Lower leg skin (tissue), 3 donors: ENCODE results near the gene GHRHR.

ENCODE experiments used
- POLR2A ChIP-seq, 2 donors: fragments of 450-650 bp; IDR thresholded peaks; one replicate each; pipeline ENCODE4 v1.6.1; 2016 to 2017; ENCODE audit warnings: antibody characterized with exemption in 2 of 2, mild to moderate bottlenecking in 1 of 2, moderate library complexity in 1 of 2
- TF ChIP-seq, protein P1 (sequence below), 3 donors: fragments of 450-650 bp; IDR thresholded peaks; one replicate each; pipeline ENCODE4 v1.5.1; 2016; ENCODE audit warnings: antibody characterized with exemption in 3 of 3, mild to moderate bottlenecking in 3 of 3, moderate library complexity in 2 of 3

DNA sequence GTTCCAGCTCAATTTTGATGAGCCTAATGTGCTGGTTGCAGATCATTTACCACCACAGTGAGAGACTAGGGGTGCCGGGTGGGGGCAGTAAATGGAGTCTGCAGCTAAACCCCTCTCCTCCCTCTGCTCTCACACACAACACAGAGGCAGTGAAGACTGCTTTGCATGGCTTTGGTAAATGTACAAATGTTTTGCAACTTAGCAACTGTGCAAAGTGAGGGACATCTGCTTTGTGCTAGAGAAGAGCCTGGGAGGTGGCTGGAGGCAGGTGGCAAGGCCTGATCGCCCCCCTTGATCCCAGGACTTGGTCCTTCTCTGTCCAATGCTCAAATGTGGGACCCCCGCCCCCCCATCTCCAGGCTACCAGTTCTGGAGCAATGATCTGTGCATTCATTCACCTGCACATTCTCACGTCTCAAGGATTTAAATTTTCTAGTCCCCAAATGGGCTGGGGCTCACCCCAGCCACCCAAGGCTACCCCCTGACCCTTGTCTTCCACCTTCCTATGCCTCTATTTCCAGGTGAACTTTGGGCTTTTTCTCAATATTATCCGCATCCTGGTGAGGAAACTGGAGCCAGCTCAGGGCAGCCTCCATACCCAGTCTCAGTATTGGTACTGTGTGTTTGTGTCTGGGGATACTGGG lies 11.6 kb downstream of the GHRHR start:
- TF ChIP-seq, protein P1, sequence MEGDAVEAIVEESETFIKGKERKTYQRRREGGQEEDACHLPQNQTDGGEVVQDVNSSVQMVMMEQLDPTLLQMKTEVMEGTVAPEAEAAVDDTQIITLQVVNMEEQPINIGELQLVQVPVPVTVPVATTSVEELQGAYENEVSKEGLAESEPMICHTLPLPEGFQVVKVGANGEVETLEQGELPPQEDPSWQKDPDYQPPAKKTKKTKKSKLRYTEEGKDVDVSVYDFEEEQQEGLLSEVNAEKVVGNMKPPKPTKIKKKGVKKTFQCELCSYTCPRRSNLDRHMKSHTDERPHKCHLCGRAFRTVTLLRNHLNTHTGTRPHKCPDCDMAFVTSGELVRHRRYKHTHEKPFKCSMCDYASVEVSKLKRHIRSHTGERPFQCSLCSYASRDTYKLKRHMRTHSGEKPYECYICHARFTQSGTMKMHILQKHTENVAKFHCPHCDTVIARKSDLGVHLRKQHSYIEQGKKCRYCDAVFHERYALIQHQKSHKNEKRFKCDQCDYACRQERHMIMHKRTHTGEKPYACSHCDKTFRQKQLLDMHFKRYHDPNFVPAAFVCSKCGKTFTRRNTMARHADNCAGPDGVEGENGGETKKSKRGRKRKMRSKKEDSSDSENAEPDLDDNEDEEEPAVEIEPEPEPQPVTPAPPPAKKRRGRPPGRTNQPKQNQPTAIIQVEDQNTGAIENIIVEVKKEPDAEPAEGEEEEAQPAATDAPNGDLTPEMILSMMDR (IDR thresholded peaks at IDR 0.05), result no peak
- no peak for TF ChIP-seq POLR2A (IDR thresholded peaks at IDR 0.05)
